HepG2 (cell line): Measurements from ENCODE around the gene CABLES2. TPM values are rescaled to one million over a fixed set of nuclear protein-coding genes. Genes with fewer than 3 reads are reported as not detected.

Source experiments
- CBX5 ChIP-seq: sonication (generic); formaldehyde crosslinking; IDR thresholded peaks from 2 replicates; pipeline ENCODE4 v1.4.0; 2020; ENCODE audit warnings: missing genetic modification reagents, borderline replicate concordance
- GABPB1 ChIP-seq: IDR thresholded peaks from 2 replicates; pipeline ENCODE4 v1.6.1; 2016; ENCODE audit warnings: mild to moderate bottlenecking, missing genetic modification reagents, moderate library complexity, missing compliant biosample characterization
- KDM1A ChIP-seq: IDR thresholded peaks from 2 replicates; pipeline ENCODE4 v1.6.1; 2016; ENCODE audit warnings: missing compliant biosample characterization
- MYC ChIP-seq: sonication (generic); formaldehyde crosslinking; IDR thresholded peaks from 2 replicates; pipeline ENCODE4 v1.9.0; 2021; ENCODE audit warnings: missing genetic modification reagents, borderline replicate concordance
- ZNF430 ChIP-seq: sonication (generic); formaldehyde crosslinking; IDR thresholded peaks from 2 replicates; pipeline ENCODE4 v1.9.0; 2021; ENCODE audit warnings: mild to moderate bottlenecking, missing genetic modification reagents
- ZNF460 ChIP-seq: sonication (generic); formaldehyde crosslinking; IDR thresholded peaks from 2 replicates; pipeline ENCODE4 v1.5.1; 2020; ENCODE audit warnings: missing genetic modification reagents, mild to moderate bottlenecking, borderline replicate concordance
- ZNF850 ChIP-seq: sonication (generic); formaldehyde crosslinking; conservative IDR thresholded peaks from 2 replicates; pipeline ENCODE4 v1.9.0; 2021; ENCODE audit warnings: mild to moderate bottlenecking, missing genetic modification reagents
- polyA plus RNA-seq, 8 experiments: library from polyadenylated mRNA; depleted of rRNA in 3 of 8; stranded (reverse) in 7 of 8; unstranded in 1 of 8; fragments of >200 nt; fragmentation: Illumina TruSeq in 4 of 8; extraction: Trizol in 4 of 8; gene quantifications; 2 replicates each; pipeline versions ENCODE4 v1.2.1 to v1.2.3, GENCODE V29; 2011 to 2016; ENCODE audit warnings: low read depth in 4 of 8, missing spikeins in 1 of 8, mixed read lengths in 1 of 8; ENCODE audit not compliant: insufficient read depth in 1 of 8
- total RNA-seq, 5 experiments: library from RNA; depleted of rRNA; stranded (reverse); fragments of >200 nt; fragmentation: Illumina TruSeq; extraction: Trizol; gene quantifications; 2 replicates each; pipeline ENCODE4 v1.2.3, GENCODE V29; 2016; ENCODE audit warnings: low read depth in 1 of 5
- TF ChIP-seq, protein P1 (sequence below): conservative IDR thresholded peaks from 2 replicates; pipeline ENCODE4 v1.6.1; 2018; ENCODE audit warnings: missing genetic modification reagents
- TF ChIP-seq, protein P2 (sequence below): IDR thresholded peaks from 2 replicates; pipeline ENCODE4 v1.6.1; 2016; ENCODE audit warnings: low read depth
- TF ChIP-seq, protein P3 (sequence below): sonication (generic); formaldehyde crosslinking; IDR thresholded peaks from 2 replicates; pipeline ENCODE4 v1.4.0; 2020; ENCODE audit warnings: missing genetic modification reagents
- TF ChIP-seq, protein P4 (sequence below): sonication (generic); formaldehyde crosslinking; IDR thresholded peaks from 2 replicates; pipeline ENCODE4 v1.5.1; 2020; ENCODE audit warnings: mild to moderate bottlenecking, missing genetic modification reagents, borderline replicate concordance
- TF ChIP-seq, protein P5 (sequence below): sonication (generic); formaldehyde crosslinking; IDR thresholded peaks from 2 replicates; pipeline ENCODE4 v1.4.0; 2020; ENCODE audit warnings: mild to moderate bottlenecking, missing genetic modification reagents
- TF ChIP-seq, protein P6 (sequence below): sonication (generic); formaldehyde crosslinking; IDR thresholded peaks from 2 replicates; pipeline ENCODE4 v1.5.0; 2020; ENCODE audit warnings: missing genetic modification reagents

The CABLES2 gene
- total and polyA plus RNA-seq, 2 of the 13 experiments (the other 11 are each of a cell fraction or from before 2014, with no cell fraction given), result 5.2 to 9.7 TPM

DNA sequence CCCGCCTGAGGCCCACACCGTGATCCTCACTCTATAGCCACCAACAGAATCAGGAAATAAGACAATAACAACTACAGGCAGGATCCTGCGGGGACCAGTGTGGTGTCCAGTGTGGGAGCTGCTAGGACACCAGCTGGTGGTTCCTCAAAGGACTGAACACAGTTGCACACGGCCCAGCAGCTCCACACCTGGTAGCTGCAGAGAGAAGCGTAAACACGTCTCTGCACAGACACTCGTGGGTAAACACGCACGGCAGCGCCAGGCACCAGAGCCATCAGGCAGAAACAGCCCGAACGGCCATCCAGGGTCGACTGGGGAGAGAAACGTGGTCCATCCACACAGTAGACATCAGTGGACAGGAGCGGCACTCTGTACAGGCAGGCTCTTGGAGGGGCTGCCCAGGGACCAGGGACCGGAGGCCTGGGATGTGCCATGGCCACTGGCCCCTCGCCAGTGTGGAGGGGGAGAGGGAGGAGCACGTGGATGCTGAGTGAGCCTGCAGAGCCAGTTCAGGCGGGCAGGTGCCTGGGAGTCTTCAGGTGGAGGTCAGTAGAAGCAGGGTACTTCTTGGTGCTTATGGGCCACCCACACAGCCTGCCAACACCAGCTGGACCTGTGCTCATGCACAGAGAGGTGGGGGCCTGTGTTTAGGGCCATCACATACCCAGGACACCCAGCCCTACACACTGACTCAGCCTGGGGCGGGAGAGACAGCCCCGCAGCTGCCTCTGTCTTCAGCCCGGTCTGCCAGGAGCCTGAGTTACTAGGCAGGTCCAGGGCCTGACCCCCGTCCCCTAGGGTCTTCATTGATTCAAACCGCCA, 32.5 kb downstream of the CABLES2 start (continued):
- no peak for TF ChIP-seq ZNF850 (CRISPR knock-in tag)
- no peak for TF ChIP-seq ZNF430 (CRISPR knock-in tag)
- TF ChIP-seq CBX5 (CRISPR knock-in tag), result no peak; the same call in 1 of the 2 replicates
- no peak for TF ChIP-seq KDM1A
- TF ChIP-seq, protein P1, sequence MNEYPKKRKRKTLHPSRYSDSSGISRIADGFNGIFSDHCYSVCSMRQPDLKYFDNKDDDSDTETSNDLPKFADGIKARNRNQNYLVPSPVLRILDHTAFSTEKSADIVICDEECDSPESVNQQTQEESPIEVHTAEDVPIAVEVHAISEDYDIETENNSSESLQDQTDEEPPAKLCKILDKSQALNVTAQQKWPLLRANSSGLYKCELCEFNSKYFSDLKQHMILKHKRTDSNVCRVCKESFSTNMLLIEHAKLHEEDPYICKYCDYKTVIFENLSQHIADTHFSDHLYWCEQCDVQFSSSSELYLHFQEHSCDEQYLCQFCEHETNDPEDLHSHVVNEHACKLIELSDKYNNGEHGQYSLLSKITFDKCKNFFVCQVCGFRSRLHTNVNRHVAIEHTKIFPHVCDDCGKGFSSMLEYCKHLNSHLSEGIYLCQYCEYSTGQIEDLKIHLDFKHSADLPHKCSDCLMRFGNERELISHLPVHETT (CRISPR knock-in tag), result no peak
- TF ChIP-seq, protein P2, sequence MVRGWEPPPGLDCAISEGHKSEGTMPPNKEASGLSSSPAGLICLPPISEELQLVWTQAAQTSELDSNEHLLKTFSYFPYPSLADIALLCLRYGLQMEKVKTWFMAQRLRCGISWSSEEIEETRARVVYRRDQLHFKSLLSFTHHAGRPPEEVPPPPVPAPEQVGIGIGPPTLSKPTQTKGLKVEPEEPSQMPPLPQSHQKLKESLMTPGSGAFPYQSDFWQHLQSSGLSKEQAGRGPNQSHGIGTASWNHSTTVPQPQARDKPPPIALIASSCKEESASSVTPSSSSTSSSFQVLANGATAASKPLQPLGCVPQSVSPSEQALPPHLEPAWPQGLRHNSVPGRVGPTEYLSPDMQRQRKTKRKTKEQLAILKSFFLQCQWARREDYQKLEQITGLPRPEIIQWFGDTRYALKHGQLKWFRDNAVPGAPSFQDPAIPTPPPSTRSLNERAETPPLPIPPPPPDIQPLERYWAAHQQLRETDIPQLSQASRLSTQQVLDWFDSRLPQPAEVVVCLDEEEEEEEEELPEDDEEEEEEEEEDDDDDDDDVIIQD (CRISPR knock-in tag), result no peak
- TF ChIP-seq MYC, result 0 out of 2 replicates have a peak, but pooled peaks have one; percentile 32
- TF ChIP-seq ZNF460 (CRISPR knock-in tag), result no peak
- TF ChIP-seq, protein P3, sequence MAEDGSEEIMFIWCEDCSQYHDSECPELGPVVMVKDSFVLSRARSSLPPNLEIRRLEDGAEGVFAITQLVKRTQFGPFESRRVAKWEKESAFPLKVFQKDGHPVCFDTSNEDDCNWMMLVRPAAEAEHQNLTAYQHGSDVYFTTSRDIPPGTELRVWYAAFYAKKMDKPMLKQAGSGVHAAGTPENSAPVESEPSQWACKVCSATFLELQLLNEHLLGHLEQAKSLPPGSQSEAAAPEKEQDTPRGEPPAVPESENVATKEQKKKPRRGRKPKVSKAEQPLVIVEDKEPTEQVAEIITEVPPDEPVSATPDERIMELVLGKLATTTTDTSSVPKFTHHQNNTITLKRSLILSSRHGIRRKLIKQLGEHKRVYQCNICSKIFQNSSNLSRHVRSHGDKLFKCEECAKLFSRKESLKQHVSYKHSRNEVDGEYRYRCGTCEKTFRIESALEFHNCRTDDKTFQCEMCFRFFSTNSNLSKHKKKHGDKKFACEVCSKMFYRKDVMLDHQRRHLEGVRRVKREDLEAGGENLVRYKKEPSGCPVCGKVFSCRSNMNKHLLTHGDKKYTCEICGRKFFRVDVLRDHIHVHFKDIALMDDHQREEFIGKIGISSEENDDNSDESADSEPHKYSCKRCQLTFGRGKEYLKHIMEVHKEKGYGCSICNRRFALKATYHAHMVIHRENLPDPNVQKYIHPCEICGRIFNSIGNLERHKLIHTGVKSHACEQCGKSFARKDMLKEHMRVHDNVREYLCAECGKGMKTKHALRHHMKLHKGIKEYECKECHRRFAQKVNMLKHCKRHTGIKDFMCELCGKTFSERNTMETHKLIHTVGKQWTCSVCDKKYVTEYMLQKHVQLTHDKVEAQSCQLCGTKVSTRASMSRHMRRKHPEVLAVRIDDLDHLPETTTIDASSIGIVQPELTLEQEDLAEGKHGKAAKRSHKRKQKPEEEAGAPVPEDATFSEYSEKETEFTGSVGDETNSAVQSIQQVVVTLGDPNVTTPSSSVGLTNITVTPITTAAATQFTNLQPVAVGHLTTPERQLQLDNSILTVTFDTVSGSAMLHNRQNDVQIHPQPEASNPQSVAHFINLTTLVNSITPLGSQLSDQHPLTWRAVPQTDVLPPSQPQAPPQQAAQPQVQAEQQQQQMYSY (CRISPR knock-in tag), result no peak
- TF ChIP-seq, protein P4, sequence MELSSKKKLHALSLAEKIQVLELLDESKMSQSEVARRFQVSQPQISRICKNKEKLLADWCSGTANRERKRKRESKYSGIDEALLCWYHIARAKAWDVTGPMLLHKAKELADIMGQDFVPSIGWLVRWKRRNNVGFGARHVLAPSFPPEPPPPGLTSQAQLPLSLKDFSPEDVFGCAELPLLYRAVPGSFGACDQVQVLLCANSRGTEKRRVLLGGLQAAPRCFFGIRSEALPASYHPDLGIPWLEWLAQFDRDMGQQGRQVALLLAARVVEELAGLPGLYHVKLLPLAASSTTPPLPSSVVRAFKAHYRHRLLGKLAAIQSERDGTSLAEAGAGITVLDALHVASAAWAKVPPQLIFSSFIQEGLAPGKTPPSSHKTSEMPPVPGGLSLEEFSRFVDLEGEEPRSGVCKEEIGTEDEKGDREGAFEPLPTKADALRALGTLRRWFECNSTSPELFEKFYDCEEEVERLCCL (CRISPR knock-in tag), result no peak
- TF ChIP-seq GABPB1 (CRISPR knock-in tag), result no peak
- TF ChIP-seq, protein P5, sequence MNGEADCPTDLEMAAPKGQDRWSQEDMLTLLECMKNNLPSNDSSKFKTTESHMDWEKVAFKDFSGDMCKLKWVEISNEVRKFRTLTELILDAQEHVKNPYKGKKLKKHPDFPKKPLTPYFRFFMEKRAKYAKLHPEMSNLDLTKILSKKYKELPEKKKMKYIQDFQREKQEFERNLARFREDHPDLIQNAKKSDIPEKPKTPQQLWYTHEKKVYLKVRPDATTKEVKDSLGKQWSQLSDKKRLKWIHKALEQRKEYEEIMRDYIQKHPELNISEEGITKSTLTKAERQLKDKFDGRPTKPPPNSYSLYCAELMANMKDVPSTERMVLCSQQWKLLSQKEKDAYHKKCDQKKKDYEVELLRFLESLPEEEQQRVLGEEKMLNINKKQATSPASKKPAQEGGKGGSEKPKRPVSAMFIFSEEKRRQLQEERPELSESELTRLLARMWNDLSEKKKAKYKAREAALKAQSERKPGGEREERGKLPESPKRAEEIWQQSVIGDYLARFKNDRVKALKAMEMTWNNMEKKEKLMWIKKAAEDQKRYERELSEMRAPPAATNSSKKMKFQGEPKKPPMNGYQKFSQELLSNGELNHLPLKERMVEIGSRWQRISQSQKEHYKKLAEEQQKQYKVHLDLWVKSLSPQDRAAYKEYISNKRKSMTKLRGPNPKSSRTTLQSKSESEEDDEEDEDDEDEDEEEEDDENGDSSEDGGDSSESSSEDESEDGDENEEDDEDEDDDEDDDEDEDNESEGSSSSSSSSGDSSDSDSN, result peak; percentile 37
- TF ChIP-seq, protein P6, sequence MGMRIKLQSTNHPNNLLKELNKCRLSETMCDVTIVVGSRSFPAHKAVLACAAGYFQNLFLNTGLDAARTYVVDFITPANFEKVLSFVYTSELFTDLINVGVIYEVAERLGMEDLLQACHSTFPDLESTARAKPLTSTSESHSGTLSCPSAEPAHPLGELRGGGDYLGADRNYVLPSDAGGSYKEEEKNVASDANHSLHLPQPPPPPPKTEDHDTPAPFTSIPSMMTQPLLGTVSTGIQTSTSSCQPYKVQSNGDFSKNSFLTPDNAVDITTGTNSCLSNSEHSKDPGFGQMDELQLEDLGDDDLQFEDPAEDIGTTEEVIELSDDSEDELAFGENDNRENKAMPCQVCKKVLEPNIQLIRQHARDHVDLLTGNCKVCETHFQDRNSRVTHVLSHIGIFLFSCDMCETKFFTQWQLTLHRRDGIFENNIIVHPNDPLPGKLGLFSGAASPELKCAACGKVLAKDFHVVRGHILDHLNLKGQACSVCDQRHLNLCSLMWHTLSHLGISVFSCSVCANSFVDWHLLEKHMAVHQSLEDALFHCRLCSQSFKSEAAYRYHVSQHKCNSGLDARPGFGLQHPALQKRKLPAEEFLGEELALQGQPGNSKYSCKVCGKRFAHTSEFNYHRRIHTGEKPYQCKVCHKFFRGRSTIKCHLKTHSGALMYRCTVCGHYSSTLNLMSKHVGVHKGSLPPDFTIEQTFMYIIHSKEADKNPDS (CRISPR knock-in tag), result no peak
